ENCODE measurements around the gene ABCD1. TPM values are rescaled to one million over a fixed set of nuclear protein-coding genes. Genes with fewer than 3 reads are reported as not detected.
"Not testable (repeated sequence)": the region's sequence is repeated elsewhere in the genome, so short reads cannot be mapped to it uniquely, and the experiment has no call there.

Gene ABCD1
- polyA plus RNA-seq, 1 donor = 13.5 TPM

GRCh38 chrX:153736071-153736820, 11.6 kb downstream of the ABCD1 start:
- DNase-seq = no peak

GRCh38 chrX:153736871-153737441, 12.3 kb downstream of the ABCD1 start:
- DNase-seq = no peak

- no peak for DNase-seq
Observed at GRCh38 chrX:153738056-153738605, 13.5 kb downstream of the ABCD1 start.

GRCh38 chrX:153739754-153740486, 15.3 kb downstream of the ABCD1 start:
- DNase-seq = no peak

- no peak for DNase-seq
Observed at GRCh38 chrX:153740631-153741222, 16.1 kb downstream of the ABCD1 start.

GRCh38 chrX:153741446-153741845, 16.8 kb downstream of the ABCD1 start:
- no peak for DNase-seq

GRCh38 chrX:153742111-153742510, 17.5 kb downstream of the ABCD1 start:
- DNase-seq = not testable (repeated sequence)

- DNase-seq = not testable (repeated sequence)
Observed at GRCh38 chrX:153742796-153743467, 18.3 kb downstream of the ABCD1 start.

- not testable (repeated sequence) for DNase-seq
Observed at GRCh38 chrX:153743468-153744209, 19.0 kb downstream of the ABCD1 start.

- DNase-seq = no peak
Observed at GRCh38 chrX:153744210-153745066, 19.8 kb downstream of the ABCD1 start.

- not testable (repeated sequence) for DNase-seq
Observed at GRCh38 chrX:153745067-153745433, 20.4 kb downstream of the ABCD1 start.

- DNase-seq = no peak
Observed at GRCh38 chrX:153746359-153746758, 21.7 kb downstream of the ABCD1 start.

- not testable (repeated sequence) for DNase-seq
Observed at GRCh38 chrX:153746991-153747390, 22.3 kb downstream of the ABCD1 start.

GRCh38 chrX:153749017-153749416, 24.4 kb downstream of the ABCD1 start:
- not testable (repeated sequence) for DNase-seq

- no peak for DNase-seq
Observed at GRCh38 chrX:153750127-153750774, 25.6 kb downstream of the ABCD1 start.

- no peak for DNase-seq
Observed at GRCh38 chrX:153755136-153755535, 30.5 kb downstream of the ABCD1 start.

- no peak for DNase-seq
Observed at GRCh38 chrX:153761863-153762262, 37.2 kb downstream of the ABCD1 start.

GRCh38 chrX:153762626-153763173, 38.0 kb downstream of the ABCD1 start:
- no peak for DNase-seq

GRCh38 chrX:153763298-153763932, 38.8 kb downstream of the ABCD1 start:
- no peak for DNase-seq

All from hindlimb muscle (tissue), 1 donor.